HEK293 (cell line): Measurements from ENCODE around the gene FYTTD1.
A peak's percentile ranks its signal among the peaks of the same experiment; 100 is the strongest.

Experiments used
- CTCF ChIA-PET: fragments of 350-600 bp; formaldehyde crosslinking; extraction: SDS; loops from one replicate; lab custom pipeline; 2021; ENCODE audit warnings: antibody characterized with exemption; lab: Yijun Ruan, JAX
- POLR2A ChIA-PET: fragments of 300-600 bp; formaldehyde crosslinking; extraction: SDS; loops from one replicate; lab custom pipeline; 2020; ENCODE audit warnings: antibody characterized with exemption, inconsistent platforms; lab: Yijun Ruan, JAX
- H3K27ac ChIP-seq: fragments of 200-500 bp; sonication (Bioruptor generic); 2 replicates; pipeline ENCODE4 v1.5.1; 2014; ENCODE audit warnings: low read depth, low read length, control low read depth, inconsistent platforms; ENCODE audit errors: extremely low read depth
- H3K36me3 ChIP-seq, 2 experiments: fragments of 200-500 bp in 1 of 2; sonication (Bioruptor generic) in 1 of 2; 1 replicate in 1 of 2; 2 replicates in 1 of 2; pipeline ENCODE4 v1.5.1; 2014 to 2017; ENCODE audit warnings: inconsistent platforms in 2 of 2, low read length in 2 of 2; ENCODE audit not compliant: control insufficient read depth in 2 of 2, insufficient read depth in 1 of 2
- H3K4me1 ChIP-seq: fragments of 200-500 bp; sonication (Bioruptor generic); 2 replicates; pipeline ENCODE4 v1.5.1; 2014; ENCODE audit warnings: mild to moderate bottlenecking, low read length, inconsistent platforms; ENCODE audit not compliant: control insufficient read depth, insufficient read depth
- H3K4me3 ChIP-seq: 2 replicates; pipeline ENCODE4 v1.5.1; 2011; ENCODE audit warnings: low read depth, mild to moderate bottlenecking, control low read depth, low read length, moderate library complexity
- H3K9me3 ChIP-seq: fragments of 200-500 bp; sonication (Bioruptor generic); 2 replicates; pipeline ENCODE4 v1.5.1; 2014; ENCODE audit warnings: low read depth, low read length, inconsistent platforms; ENCODE audit not compliant: control insufficient read depth, insufficient read depth
- GFI1B ChIP-seq: fragments of 450-650 bp; formaldehyde crosslinking; IDR thresholded peaks from 2 replicates; pipeline ENCODE4 v1.5.1; 2016; ENCODE audit warnings: missing biosample characterization, missing genetic modification characterization
- GLIS2 ChIP-seq: fragments of 450-650 bp; formaldehyde crosslinking; IDR thresholded peaks from 2 replicates; pipeline ENCODE4 v1.5.1; 2016; ENCODE audit warnings: missing biosample characterization, missing genetic modification characterization
- KLF1 ChIP-seq: fragments of 450-650 bp; formaldehyde crosslinking; IDR thresholded peaks from 2 replicates; pipeline ENCODE4 v1.5.1; 2016; ENCODE audit warnings: missing biosample characterization, missing genetic modification characterization
- MYNN ChIP-seq: fragments of 450-650 bp; formaldehyde crosslinking; IDR thresholded peaks from 2 replicates; pipeline ENCODE4 v1.5.1; 2016; ENCODE audit warnings: missing biosample characterization, missing genetic modification characterization, borderline replicate concordance
- WT1 ChIP-seq: fragments of 450-650 bp; formaldehyde crosslinking; IDR thresholded peaks from 2 replicates; pipeline ENCODE4 v1.5.1; 2016; ENCODE audit warnings: missing biosample characterization, missing genetic modification characterization
- ZBTB1 ChIP-seq: fragments of 450-650 bp; formaldehyde crosslinking; IDR thresholded peaks from 2 replicates; pipeline ENCODE4 v1.5.1; 2016; ENCODE audit warnings: missing biosample characterization, missing genetic modification characterization
- ZBTB17 ChIP-seq: fragments of 450-650 bp; formaldehyde crosslinking; IDR thresholded peaks from 2 replicates; pipeline ENCODE4 v1.5.1; 2016; ENCODE audit warnings: missing biosample characterization, missing genetic modification characterization
- ZFP69B ChIP-seq: fragments of 450-650 bp; formaldehyde crosslinking; IDR thresholded peaks from 2 replicates; pipeline ENCODE4 v1.5.1; 2016; ENCODE audit warnings: missing biosample characterization, missing genetic modification characterization
- ZNF174 ChIP-seq: fragments of 450-650 bp; formaldehyde crosslinking; IDR thresholded peaks from 2 replicates; pipeline ENCODE4 v1.5.0; 2017; ENCODE audit warnings: missing biosample characterization, mild to moderate bottlenecking, missing genetic modification characterization
- ZNF248 ChIP-seq: fragments of 450-650 bp; formaldehyde crosslinking; IDR thresholded peaks from 2 replicates; pipeline ENCODE4 v1.5.1; 2017; ENCODE audit warnings: missing biosample characterization, missing genetic modification characterization
- ZNF302 ChIP-seq: fragments of 450-650 bp; formaldehyde crosslinking; IDR thresholded peaks from 2 replicates; pipeline ENCODE4 v1.5.1; 2016; ENCODE audit warnings: missing biosample characterization, missing genetic modification characterization, low read depth
- ZNF548 ChIP-seq: fragments of 450-650 bp; formaldehyde crosslinking; IDR thresholded peaks from 2 replicates; pipeline ENCODE4 v1.5.1; 2016; ENCODE audit warnings: missing biosample characterization, missing genetic modification characterization
- ZNF571 ChIP-seq: fragments of 450-650 bp; formaldehyde crosslinking; IDR thresholded peaks from 2 replicates; pipeline ENCODE4 v1.5.0; 2017; ENCODE audit warnings: missing biosample characterization, missing genetic modification characterization
- ZNF600 ChIP-seq: fragments of 450-650 bp; formaldehyde crosslinking; IDR thresholded peaks from 2 replicates; pipeline ENCODE4 v1.5.1; 2016; ENCODE audit warnings: missing biosample characterization, missing genetic modification characterization
- ZNF629 ChIP-seq: fragments of 450-650 bp; formaldehyde crosslinking; IDR thresholded peaks from 2 replicates; pipeline ENCODE4 v1.5.1; 2017; ENCODE audit warnings: missing biosample characterization, missing genetic modification characterization
- ZNF654 ChIP-seq: fragments of 450-650 bp; formaldehyde crosslinking; IDR thresholded peaks from 2 replicates; pipeline ENCODE4 v1.5.1; 2016; ENCODE audit warnings: low read depth, missing biosample characterization, missing genetic modification characterization
- ZNF664 ChIP-seq: fragments of 450-650 bp; formaldehyde crosslinking; IDR thresholded peaks from 2 replicates; pipeline ENCODE4 v1.5.1; 2016; ENCODE audit warnings: missing biosample characterization, missing genetic modification characterization
- TF ChIP-seq, protein P1 (sequence below): fragments of 450-650 bp; formaldehyde crosslinking; IDR thresholded peaks from 2 replicates; pipeline ENCODE4 v1.5.1; 2016; ENCODE audit warnings: missing biosample characterization, missing genetic modification characterization, borderline replicate concordance
- TF ChIP-seq, protein P2 (sequence below): fragments of 450-650 bp; formaldehyde crosslinking; IDR thresholded peaks from 2 replicates; pipeline ENCODE4 v1.5.1; 2016; ENCODE audit warnings: missing biosample characterization, missing genetic modification characterization
- TF ChIP-seq, protein P3 (sequence below): fragments of 450-650 bp; formaldehyde crosslinking; IDR thresholded peaks from 2 replicates; pipeline ENCODE4 v1.5.0; 2017; ENCODE audit warnings: missing biosample characterization, missing genetic modification characterization, borderline replicate concordance

The FYTTD1 gene

DNA sequence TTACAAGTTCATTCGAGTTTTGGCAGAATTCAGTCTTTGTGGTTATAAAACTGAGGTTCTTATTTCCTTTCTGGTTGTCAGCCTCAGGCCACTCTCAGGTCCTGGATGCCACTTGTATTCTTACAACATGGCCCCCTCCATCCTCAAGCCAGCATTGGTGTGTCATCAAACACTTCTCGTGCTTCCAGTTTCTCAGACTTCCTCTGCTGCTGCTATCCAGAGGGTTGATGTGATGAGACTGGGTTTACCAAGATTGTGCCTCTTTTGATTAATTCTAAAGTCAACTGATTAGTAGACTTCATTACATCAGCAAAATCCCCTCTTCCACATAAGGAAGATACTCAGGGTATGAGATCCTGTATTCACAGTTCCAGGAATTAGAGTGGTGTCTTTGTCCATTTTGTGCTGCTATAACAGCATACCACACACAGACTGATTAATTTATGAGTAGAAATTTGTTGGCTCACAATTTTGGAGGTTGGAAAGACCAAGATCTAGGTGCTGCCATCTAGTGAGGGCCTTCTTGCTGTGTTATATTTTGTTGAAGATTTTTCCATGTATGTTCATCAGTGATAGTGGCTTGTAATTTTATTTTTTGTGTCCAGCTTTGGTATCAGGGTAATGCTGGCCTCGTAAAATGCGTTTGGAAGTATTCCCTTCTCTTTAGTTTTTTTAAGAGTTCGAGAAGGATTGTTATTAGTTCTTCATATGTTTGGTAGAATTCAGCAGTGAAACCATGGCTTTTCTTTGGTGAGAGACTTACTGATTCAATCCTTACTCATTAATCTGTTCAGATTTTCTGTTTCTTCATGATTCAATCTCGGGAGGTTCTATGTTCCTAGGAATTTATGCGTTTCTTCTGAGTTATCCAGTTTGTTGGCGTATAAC is 52.5 kb downstream of the FYTTD1 start:
- CTCF ChIA-PET = interaction anchor here (0.6 to 1.4 kb wide), 4 partner anchors 17 to 87 kb away, joined by 3 to 6 read pairs (median 4); no protein-coding TSS in a partner anchor
- POLR2A ChIA-PET = no interaction called here
- no peak overlapping the region for H3K4me3 ChIP-seq
- no peaks in the 10 kb centered on the region for H3K4me1 ChIP-seq
- 0 out of 2 replicates have a peak, but pooled peaks have one; percentile 31 for TF ChIP-seq ZNF600 (tag by site-specific recombination)
- peak; percentile 28; the same call in 1 of the 2 replicates for TF ChIP-seq ZBTB17 (tag by site-specific recombination)
- 0 out of 2 replicates have a peak, but pooled peaks have one; percentile 7 for TF ChIP-seq ZNF654 (tag by site-specific recombination)
- no peak for TF ChIP-seq ZNF174
- H3K9me3 ChIP-seq = no peaks in the 10 kb centered on the region
- H3K27ac ChIP-seq = no peak overlapping the region
- H3K36me3 ChIP-seq = no peaks in the 10 kb centered on the region

DNA sequence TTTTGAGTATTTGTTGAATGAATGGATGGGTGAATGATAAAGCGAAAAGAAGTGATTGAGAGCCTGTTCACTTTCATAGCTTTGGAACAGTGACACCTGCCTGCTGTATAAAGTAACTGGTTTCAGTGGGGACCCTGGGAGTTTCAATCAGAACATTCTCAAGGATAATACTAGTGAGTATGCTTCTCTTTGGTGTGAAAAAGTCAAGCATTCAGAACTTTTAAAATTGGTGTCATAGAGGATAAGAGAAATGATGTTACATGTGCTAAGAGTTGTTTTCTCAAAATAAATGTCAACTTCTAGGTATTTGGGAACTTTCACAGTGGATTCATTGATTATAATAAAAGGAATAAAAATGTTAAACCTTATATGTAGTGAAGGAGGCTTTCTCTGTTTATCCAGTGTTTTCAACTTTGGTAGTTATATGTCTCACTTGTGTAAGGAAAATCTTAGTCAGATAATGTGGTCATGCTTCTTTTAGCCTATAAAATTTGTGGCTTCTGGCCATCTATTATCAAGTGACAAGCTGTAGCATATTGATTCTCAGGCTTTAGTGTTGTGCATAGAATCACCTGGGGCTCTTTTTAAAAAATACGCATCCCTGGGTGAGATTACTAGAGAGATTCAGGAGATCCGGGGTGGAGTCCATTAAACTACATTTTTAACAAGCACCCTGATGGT is 53.2 kb downstream of the FYTTD1 start:
- POLR2A ChIA-PET = no interaction called here
- no peaks in the 10 kb centered on the region for H3K36me3 ChIP-seq
- H3K4me3 ChIP-seq = no peak overlapping the region
- no peak overlapping the region for H3K27ac ChIP-seq
- no peaks in the 10 kb centered on the region for H3K9me3 ChIP-seq
- CTCF ChIA-PET = interaction anchor here (0.6 to 1.4 kb wide), 5 partner anchors 16 to 88 kb away, joined by 3 to 6 read pairs (median 4); no protein-coding TSS in a partner anchor
- no peaks in the 10 kb centered on the region for H3K4me1 ChIP-seq
- TF ChIP-seq, protein P1, sequence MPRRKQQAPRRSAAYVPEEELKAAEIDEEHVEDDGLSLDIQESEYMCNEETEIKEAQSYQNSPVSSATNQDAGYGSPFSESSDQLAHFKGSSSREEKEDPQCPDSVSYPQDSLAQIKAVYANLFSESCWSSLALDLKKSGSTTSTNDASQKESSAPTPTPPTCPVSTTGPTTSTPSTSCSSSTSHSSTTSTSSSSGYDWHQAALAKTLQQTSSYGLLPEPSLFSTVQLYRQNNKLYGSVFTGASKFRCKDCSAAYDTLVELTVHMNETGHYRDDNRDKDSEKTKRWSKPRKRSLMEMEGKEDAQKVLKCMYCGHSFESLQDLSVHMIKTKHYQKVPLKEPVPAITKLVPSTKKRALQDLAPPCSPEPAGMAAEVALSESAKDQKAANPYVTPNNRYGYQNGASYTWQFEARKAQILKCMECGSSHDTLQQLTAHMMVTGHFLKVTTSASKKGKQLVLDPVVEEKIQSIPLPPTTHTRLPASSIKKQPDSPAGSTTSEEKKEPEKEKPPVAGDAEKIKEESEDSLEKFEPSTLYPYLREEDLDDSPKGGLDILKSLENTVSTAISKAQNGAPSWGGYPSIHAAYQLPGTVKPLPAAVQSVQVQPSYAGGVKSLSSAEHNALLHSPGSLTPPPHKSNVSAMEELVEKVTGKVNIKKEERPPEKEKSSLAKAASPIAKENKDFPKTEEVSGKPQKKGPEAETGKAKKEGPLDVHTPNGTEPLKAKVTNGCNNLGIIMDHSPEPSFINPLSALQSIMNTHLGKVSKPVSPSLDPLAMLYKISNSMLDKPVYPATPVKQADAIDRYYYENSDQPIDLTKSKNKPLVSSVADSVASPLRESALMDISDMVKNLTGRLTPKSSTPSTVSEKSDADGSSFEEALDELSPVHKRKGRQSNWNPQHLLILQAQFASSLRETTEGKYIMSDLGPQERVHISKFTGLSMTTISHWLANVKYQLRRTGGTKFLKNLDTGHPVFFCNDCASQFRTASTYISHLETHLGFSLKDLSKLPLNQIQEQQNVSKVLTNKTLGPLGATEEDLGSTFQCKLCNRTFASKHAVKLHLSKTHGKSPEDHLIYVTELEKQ (tag by site-specific recombination) = no peak
- TF ChIP-seq ZNF629 (tag by site-specific recombination) = no peak
- no peak for TF ChIP-seq KLF1 (tag by site-specific recombination)
- TF ChIP-seq WT1 (tag by site-specific recombination) = no peak
- no peak for TF ChIP-seq ZNF571 (tag by site-specific recombination)
- TF ChIP-seq ZFP69B (tag by site-specific recombination) = no peak
- TF ChIP-seq ZNF302 (tag by site-specific recombination) = no peak
- TF ChIP-seq, protein P2, sequence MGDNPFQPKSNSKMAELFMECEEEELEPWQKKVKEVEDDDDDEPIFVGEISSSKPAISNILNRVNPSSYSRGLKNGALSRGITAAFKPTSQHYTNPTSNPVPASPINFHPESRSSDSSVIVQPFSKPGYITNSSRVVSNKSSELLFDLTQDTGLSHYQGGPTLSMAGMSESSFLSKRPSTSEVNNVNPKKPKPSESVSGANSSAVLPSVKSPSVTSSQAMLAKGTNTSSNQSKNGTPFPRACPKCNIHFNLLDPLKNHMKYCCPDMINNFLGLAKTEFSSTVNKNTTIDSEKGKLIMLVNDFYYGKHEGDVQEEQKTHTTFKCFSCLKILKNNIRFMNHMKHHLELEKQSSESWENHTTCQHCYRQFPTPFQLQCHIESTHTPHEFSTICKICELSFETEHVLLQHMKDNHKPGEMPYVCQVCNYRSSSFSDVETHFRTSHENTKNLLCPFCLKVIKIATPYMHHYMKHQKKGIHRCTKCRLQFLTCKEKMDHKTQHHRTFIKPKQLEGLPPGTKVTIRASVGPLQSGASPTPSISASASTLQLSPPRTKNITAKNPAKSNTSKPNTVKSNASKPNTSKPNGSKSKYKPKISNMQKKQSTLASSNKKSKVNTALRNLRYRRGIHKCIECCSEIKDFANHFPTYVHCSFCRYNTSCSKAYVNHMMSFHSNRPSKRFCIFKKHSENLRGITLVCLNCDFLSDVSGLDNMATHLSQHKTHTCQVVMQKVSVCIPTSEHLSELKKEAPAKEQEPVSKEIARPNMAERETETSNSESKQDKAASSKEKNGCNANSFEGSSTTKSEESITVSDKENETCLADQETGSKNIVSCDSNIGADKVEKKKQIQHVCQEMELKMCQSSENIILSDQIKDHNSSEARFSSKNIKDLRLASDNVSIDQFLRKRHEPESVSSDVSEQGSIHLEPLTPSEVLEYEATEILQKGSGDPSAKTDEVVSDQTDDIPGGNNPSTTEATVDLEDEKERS = no peak
- TF ChIP-seq ZNF664 (tag by site-specific recombination) = no peak
- TF ChIP-seq GFI1B (tag by site-specific recombination) = no peak
- no peak for TF ChIP-seq MYNN (tag by site-specific recombination)
- TF ChIP-seq ZNF548 (tag by site-specific recombination) = no peak
- TF ChIP-seq ZNF248 (tag by site-specific recombination) = no peak
- TF ChIP-seq, protein P3, sequence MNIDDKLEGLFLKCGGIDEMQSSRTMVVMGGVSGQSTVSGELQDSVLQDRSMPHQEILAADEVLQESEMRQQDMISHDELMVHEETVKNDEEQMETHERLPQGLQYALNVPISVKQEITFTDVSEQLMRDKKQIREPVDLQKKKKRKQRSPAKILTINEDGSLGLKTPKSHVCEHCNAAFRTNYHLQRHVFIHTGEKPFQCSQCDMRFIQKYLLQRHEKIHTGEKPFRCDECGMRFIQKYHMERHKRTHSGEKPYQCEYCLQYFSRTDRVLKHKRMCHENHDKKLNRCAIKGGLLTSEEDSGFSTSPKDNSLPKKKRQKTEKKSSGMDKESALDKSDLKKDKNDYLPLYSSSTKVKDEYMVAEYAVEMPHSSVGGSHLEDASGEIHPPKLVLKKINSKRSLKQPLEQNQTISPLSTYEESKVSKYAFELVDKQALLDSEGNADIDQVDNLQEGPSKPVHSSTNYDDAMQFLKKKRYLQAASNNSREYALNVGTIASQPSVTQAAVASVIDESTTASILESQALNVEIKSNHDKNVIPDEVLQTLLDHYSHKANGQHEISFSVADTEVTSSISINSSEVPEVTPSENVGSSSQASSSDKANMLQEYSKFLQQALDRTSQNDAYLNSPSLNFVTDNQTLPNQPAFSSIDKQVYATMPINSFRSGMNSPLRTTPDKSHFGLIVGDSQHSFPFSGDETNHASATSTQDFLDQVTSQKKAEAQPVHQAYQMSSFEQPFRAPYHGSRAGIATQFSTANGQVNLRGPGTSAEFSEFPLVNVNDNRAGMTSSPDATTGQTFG (tag by site-specific recombination) = no peak
- TF ChIP-seq GLIS2 (tag by site-specific recombination) = no peak
- no peak for TF ChIP-seq ZBTB1 (tag by site-specific recombination)
- TF ChIP-seq, all 188 proteins: peak for 0
